ENCODE data around the gene ALK. TPM values are rescaled to one million over a fixed set of nuclear protein-coding genes. Genes with fewer than 3 reads are reported as not detected.

ALK gene
- total RNA-seq, 1 experiment from 2014 or later: 14.7 TPM

DNA sequence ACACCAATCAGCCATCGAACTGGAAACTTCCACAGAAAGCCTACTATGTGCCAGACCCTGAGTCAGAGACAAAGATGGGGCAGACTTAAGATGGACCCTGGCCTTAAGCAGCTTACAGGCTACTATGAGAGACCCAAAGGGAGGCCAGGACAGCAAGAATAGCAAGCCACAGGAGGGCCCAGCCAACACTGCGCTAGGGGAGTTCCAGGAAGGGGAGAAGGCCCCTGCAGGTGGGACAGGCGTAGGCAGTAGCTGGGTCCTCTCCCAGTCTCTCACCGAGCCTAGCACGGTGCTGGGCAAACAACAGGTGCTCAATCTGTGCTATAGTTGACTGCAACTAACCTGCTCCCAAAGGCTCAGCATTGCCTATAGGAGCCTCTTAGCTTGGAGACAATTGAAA, 670.0 kb downstream of the ALK start:
- ChIA-PET CTCF (no interaction called here), POLR2A (ENCODE audit: low non-redundant PET) (no interaction called here)
- no peaks in the 10 kb centered on the region for H3K9me3 ChIP-seq (ENCODE audit: low read depth, low read length, poor library complexity, severe bottlenecking)
- H3K27ac ChIP-seq (ENCODE audit: low read depth, low read length, poor library complexity, severe bottlenecking): no peak overlapping the region
- BruUV-seq (replicated peaks): no TSS peak
- H3K4me1 ChIP-seq (ENCODE audit: insufficient read depth, low read length, poor library complexity, severe bottlenecking): peaks cover 17% of the 10 kb centered on the region
- intact Hi-C loops (cut with micrococcal nuclease; ENCODE audit: unreplicated experiment): loop anchor here (5.0 kb wide), 1 partner anchor 994 kb away; no protein-coding TSS in a partner anchor
- no peak for TF ChIP-seq EZH2 (IDR thresholded peaks at IDR 0.05; ENCODE audit: borderline replicate concordance, low read depth, low read length, poor library complexity, severe bottlenecking)
- TF ChIP-seq, protein P1, sequence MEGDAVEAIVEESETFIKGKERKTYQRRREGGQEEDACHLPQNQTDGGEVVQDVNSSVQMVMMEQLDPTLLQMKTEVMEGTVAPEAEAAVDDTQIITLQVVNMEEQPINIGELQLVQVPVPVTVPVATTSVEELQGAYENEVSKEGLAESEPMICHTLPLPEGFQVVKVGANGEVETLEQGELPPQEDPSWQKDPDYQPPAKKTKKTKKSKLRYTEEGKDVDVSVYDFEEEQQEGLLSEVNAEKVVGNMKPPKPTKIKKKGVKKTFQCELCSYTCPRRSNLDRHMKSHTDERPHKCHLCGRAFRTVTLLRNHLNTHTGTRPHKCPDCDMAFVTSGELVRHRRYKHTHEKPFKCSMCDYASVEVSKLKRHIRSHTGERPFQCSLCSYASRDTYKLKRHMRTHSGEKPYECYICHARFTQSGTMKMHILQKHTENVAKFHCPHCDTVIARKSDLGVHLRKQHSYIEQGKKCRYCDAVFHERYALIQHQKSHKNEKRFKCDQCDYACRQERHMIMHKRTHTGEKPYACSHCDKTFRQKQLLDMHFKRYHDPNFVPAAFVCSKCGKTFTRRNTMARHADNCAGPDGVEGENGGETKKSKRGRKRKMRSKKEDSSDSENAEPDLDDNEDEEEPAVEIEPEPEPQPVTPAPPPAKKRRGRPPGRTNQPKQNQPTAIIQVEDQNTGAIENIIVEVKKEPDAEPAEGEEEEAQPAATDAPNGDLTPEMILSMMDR (conservative IDR thresholded peaks at IDR 0.05; ENCODE audit: low read depth, low read length): no peak
- H3K4me3 ChIP-seq (ENCODE audit: low read depth, low read length, poor library complexity, severe bottlenecking): no peak overlapping the region
- no peaks in the 10 kb centered on the region for H3K36me3 ChIP-seq (ENCODE audit: insufficient read depth, low read length, poor library complexity, severe bottlenecking)
- DNase-seq (ENCODE audit: low spot score): no peak
- H3K27me3 ChIP-seq (replicated peaks; ENCODE audit: insufficient read depth, low read depth, low read length, poor library complexity): no peaks in the 10 kb centered on the region

DNA sequence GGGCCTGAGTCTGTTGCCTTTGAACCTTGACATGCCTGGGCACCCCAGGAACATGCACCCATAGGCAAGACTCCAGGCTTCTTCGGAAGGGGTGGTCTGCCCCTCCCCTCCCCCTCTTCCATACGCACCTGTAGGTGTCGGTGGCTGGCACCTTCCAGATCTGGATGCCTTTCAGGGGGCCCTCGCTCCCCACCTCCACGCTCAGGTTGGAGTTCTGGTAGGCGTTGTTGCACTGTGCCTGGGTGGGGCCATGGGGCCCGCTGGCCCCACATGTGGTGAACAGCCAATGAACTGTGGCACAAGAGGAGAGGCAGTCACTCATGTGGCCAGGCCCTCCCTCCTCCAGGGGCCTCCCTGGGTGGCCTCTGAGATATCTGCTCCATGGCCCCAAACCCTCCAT, 670.4 kb downstream of the ALK start:
- H3K27me3 ChIP-seq (replicated peaks; ENCODE audit: insufficient read depth, low read depth, low read length, poor library complexity): no peaks in the 10 kb centered on the region
- POLR2A ChIA-PET (ENCODE audit: low non-redundant PET): no interaction called here
- peaks cover 17% of the 10 kb centered on the region for H3K4me1 ChIP-seq (ENCODE audit: insufficient read depth, low read length, poor library complexity, severe bottlenecking)
- no TSS peak for BruUV-seq (replicated peaks)
- no peak overlapping the region for H3K27ac ChIP-seq (ENCODE audit: low read depth, low read length, poor library complexity, severe bottlenecking)
- no peak for DNase-seq (ENCODE audit: low spot score)
- no peaks in the 10 kb centered on the region for H3K36me3 ChIP-seq (ENCODE audit: insufficient read depth, low read length, poor library complexity, severe bottlenecking)
- intact Hi-C loops (cut with micrococcal nuclease; ENCODE audit: unreplicated experiment): loop anchor here (5.0 kb wide), 1 partner anchor 994 kb away; no protein-coding TSS in a partner anchor
- CTCF ChIA-PET: interaction anchor here (0.6 kb wide), 1 partner anchor 21 kb away, joined by 4 read pairs; no protein-coding TSS in a partner anchor
- no peak overlapping the region for H3K4me3 ChIP-seq (ENCODE audit: low read depth, low read length, poor library complexity, severe bottlenecking)
- no peaks in the 10 kb centered on the region for H3K9me3 ChIP-seq (ENCODE audit: low read depth, low read length, poor library complexity, severe bottlenecking)
- no peak for TF ChIP-seq EZH2 (IDR thresholded peaks at IDR 0.05; ENCODE audit: borderline replicate concordance, low read depth, low read length, poor library complexity, severe bottlenecking)
- TF ChIP-seq, protein P1 (conservative IDR thresholded peaks at IDR 0.05; ENCODE audit: low read depth, low read length): no peak

DNA sequence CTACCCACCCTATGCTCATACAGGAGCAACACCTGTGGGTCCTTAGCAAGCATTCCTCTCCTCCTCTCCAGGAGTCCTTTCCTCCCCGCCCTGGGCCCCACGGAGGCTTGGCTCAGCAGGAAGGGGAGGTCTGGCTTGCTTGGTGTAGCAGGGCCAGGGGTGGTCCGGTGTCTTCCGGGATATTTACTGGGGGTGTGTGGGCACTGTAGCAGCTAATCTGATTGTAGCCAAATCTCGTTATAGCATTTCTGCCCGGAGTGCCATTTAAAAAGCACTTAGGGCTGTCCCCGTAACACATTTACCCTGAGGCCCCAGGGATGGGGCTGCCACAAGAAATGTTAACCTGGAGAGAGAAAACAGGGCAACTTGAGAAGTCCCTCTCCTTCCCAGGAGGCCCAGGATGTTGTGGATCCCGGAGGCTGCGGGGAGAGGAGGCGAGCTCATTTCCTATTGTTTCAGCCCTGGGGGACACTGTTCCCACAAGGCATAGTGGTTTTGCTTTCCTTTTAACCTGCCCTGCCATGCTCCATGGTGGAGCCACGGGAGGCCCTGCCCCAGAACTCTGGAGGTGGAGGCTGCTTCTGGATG, 671.6 kb downstream of the ALK start:
- Histone ChIP-seq H3K27me3 (replicated peaks; ENCODE audit: insufficient read depth, low read depth, low read length, poor library complexity) (no peaks in the 10 kb centered on the region), H3K4me1 (ENCODE audit: insufficient read depth, low read length, poor library complexity, severe bottlenecking) (peaks cover 17% of the 10 kb centered on the region), H3K4me3 (ENCODE audit: low read depth, low read length, poor library complexity, severe bottlenecking) (no peak overlapping the region), H3K9me3 (ENCODE audit: low read depth, low read length, poor library complexity, severe bottlenecking) (no peaks in the 10 kb centered on the region), H3K36me3 (ENCODE audit: insufficient read depth, low read length, poor library complexity, severe bottlenecking) (no peaks in the 10 kb centered on the region), H3K27ac (ENCODE audit: low read depth, low read length, poor library complexity, severe bottlenecking) (no peak overlapping the region)
- no TSS peak for BruUV-seq (replicated peaks)
- intact Hi-C loops (cut with micrococcal nuclease; ENCODE audit: unreplicated experiment): loop anchor here (5.0 kb wide), 1 partner anchor 992 kb away; no protein-coding TSS in a partner anchor
- ChIA-PET POLR2A (ENCODE audit: low non-redundant PET) (no interaction called here), CTCF (no interaction called here)
- DNase-seq (ENCODE audit: low spot score): peak; percentile 49
- TF ChIP-seq, protein P1 (conservative IDR thresholded peaks at IDR 0.05; ENCODE audit: low read depth, low read length): no peak
- no peak for TF ChIP-seq EZH2 (IDR thresholded peaks at IDR 0.05; ENCODE audit: borderline replicate concordance, low read depth, low read length, poor library complexity, severe bottlenecking)

All from A673 (cell line).